Lower leg skin (tissue), 3 donors: ENCODE results near the gene UQCRC1.

ENCODE experiments used
- POLR2A ChIP-seq, 2 donors: fragments of 450-650 bp; IDR thresholded peaks; one replicate each; pipeline ENCODE4 v1.6.1; 2016 to 2017; ENCODE audit warnings: antibody characterized with exemption in 2 of 2, mild to moderate bottlenecking in 1 of 2, moderate library complexity in 1 of 2
- TF ChIP-seq, protein P1 (sequence below), 3 donors: fragments of 450-650 bp; IDR thresholded peaks; one replicate each; pipeline ENCODE4 v1.5.1; 2016; ENCODE audit warnings: antibody characterized with exemption in 3 of 3, mild to moderate bottlenecking in 3 of 3, moderate library complexity in 2 of 3

DNA sequence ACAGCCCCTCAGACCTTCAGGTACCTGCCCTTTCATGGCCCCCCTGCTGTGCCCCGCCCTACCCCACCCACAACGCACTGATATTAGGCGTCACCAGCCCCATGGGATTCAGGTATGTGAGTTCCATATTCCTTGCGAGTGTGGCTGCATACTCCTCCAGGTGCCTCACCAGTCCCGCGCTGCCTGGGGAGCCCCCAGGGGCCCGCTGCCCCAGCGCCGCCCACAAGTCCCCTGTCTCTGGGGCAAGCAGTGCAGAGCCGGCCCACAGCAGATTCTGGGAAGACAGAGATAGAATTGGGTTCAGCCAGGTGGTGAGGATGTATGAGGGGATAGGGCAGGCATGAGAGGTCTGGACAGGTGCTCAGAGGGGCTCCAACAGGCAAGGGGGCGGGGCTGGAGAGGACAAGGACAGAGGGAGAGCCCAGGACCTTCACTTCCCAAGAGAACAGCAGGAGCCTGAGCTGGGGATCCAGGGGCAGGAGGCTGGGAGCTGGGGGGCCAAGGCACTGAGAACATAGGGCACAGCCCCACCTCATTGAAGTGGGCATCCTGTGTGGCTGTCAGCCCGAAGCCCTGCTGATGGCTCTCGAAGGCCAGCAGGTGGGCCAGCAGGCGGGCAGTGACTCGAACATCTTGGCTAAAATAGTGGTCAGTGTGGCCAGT, 38.9 kb upstream of the UQCRC1 start:
- no peak for TF ChIP-seq POLR2A (IDR thresholded peaks at IDR 0.05)
- TF ChIP-seq, protein P1, sequence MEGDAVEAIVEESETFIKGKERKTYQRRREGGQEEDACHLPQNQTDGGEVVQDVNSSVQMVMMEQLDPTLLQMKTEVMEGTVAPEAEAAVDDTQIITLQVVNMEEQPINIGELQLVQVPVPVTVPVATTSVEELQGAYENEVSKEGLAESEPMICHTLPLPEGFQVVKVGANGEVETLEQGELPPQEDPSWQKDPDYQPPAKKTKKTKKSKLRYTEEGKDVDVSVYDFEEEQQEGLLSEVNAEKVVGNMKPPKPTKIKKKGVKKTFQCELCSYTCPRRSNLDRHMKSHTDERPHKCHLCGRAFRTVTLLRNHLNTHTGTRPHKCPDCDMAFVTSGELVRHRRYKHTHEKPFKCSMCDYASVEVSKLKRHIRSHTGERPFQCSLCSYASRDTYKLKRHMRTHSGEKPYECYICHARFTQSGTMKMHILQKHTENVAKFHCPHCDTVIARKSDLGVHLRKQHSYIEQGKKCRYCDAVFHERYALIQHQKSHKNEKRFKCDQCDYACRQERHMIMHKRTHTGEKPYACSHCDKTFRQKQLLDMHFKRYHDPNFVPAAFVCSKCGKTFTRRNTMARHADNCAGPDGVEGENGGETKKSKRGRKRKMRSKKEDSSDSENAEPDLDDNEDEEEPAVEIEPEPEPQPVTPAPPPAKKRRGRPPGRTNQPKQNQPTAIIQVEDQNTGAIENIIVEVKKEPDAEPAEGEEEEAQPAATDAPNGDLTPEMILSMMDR (IDR thresholded peaks at IDR 0.05) = no peak
